AG10803 (cell line): Measurements from ENCODE around the gene C1orf174.

Experiments
- DNase-seq: peaks from one replicate; pipeline ENCODE4 v3.0.0; 2010; ENCODE audit warnings: low read depth
- H3K4me3 ChIP-seq: 2 replicates; pipeline ENCODE4 v1.5.1; 2011; ENCODE audit warnings: mild to moderate bottlenecking, low read length, control low read depth
- TF ChIP-seq, protein P1 (sequence below): conservative IDR thresholded peaks from 2 replicates; pipeline ENCODE4 v1.5.1; 2011; ENCODE audit warnings: mild to moderate bottlenecking, low read length, control low read depth, inconsistent platforms

C1orf174 gene

DNA sequence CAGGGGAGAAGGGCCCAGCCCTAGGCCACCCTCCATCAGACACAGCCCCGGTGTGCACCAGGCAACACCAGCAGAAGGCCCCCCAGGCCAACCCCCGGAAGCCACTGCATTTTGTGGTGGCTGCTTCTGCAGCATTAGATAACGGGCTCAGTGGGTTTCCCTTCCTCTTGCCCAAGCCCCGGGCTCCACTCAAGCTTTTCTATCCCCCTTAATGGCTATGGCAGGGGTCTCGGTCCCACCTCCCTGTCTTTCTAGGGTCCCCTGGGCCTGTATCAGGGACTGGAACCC is 18.9 kb downstream of the C1orf174 start:
- no peak for DNase-seq
- H3K4me3 ChIP-seq = no peak overlapping the region
- TF ChIP-seq, protein P1, sequence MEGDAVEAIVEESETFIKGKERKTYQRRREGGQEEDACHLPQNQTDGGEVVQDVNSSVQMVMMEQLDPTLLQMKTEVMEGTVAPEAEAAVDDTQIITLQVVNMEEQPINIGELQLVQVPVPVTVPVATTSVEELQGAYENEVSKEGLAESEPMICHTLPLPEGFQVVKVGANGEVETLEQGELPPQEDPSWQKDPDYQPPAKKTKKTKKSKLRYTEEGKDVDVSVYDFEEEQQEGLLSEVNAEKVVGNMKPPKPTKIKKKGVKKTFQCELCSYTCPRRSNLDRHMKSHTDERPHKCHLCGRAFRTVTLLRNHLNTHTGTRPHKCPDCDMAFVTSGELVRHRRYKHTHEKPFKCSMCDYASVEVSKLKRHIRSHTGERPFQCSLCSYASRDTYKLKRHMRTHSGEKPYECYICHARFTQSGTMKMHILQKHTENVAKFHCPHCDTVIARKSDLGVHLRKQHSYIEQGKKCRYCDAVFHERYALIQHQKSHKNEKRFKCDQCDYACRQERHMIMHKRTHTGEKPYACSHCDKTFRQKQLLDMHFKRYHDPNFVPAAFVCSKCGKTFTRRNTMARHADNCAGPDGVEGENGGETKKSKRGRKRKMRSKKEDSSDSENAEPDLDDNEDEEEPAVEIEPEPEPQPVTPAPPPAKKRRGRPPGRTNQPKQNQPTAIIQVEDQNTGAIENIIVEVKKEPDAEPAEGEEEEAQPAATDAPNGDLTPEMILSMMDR = no peak

GRCh38 chr1:3880429-3881192 is 19.5 kb downstream of the C1orf174 start:
- no peak for DNase-seq
- TF ChIP-seq, protein P1 = no peak
- no peak overlapping the region for H3K4me3 ChIP-seq

DNA sequence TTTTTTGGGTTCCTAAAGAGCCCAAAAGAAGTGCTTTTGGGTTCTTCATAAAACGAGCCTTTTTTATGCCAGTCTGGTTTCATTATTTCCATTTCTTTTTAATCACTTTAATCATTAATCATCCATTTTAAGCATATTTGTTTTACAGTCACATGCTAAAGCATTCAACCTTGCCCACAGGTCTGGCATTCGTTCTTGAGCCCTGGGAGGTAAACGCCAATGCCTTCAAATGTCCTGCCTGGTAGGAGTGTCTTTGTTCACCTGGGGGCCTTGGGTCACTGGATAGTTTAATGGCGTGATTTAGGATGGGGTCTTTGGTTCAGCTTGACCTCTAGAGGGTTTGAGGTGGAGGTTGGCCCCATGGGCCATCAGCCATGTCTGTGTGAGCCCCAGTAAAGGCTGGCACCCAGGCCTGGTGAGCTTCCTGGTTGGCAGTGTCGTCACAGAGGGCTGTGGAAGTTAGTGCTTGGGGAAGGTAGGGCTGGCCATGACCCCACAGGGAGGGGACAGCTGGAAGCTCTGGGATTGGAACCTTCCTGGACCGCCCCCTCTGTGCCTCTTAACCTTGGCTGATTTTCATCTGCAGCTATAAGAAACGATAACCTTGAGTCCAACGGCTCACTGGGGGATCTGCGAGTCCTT is 20.2 kb downstream of the C1orf174 start:
- no peak overlapping the region for H3K4me3 ChIP-seq
- TF ChIP-seq, protein P1 = no peak
- DNase-seq = no peak

DNA sequence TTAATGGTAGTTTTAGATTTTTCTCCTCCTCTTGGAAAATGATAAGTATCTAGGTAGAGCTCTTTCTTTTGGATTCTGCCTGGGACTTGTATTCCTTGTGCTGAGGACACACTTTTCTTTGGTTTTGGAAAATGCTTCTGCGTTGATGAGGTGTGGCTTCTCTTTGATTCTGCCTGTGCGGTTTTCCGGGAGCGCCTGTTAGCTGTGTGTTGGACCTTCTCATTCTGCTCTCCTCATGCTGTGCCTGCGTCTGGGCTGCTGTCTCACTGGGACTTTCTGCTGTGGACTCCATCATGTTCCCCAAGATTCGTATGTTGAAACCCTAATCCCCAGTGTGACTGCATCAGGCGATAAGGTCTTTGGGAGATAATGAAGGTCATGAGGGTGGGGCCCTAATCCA is 21.0 kb downstream of the C1orf174 start:
- TF ChIP-seq, protein P1 = no peak
- no peak overlapping the region for H3K4me3 ChIP-seq
- no peak for DNase-seq

DNA sequence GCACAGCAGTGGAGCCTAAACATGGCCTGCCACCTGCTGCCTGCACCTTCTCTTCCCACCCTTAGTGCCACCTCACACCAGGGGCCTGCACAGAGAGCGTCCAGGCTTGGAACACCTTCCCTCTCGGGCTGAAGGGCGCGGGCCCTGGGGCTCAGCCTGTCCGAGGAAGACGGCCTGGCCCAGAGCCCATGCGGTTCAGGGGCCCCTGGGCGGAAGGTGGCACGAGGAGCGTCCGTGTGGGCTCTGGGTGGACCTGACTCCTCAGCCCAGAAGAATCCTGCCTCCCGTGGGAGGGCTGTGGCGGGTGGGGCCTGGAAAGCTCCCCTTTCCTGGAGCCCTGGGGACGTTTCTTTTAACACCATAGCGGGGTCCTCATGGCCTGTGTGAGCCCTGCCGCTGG is 23.4 kb downstream of the C1orf174 start:
- TF ChIP-seq, protein P1 = no peak
- no peak overlapping the region for H3K4me3 ChIP-seq
- DNase-seq = no peak

- TF ChIP-seq, protein P1 = no peak
- no peak for DNase-seq
- H3K4me3 ChIP-seq = no peak overlapping the region
Measured at GRCh38 chr1:3874736-3875135, 25.3 kb downstream of the C1orf174 start.

DNA sequence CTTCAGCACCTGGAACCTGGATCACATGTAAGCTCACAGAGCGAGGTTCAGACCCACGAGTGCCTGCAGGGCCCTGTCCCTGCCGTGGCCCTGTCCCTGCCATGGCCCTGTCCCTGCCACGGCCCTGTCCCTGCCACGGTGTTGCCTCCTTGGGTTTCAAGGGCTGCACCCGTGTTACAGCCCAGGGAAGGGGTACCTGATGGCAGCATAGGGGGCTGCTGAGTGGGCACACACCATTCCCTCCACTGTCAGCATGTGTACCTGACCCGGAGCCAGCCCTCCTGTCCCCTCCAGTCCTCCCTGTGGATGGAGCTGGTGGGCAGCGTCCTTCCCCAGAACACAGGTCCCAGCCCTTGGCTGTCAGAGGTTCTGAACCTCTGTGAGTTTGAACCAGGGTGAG is 27.5 kb downstream of the C1orf174 start:
- H3K4me3 ChIP-seq = no peak overlapping the region
- TF ChIP-seq, protein P1 = no peak
- no peak for DNase-seq
